Nephron (organoid): ENCODE results near the gene CNTNAP2.

Experiments
- H3K27ac Mint-ChIP-seq, 3 experiments: 2 replicates each; pipeline ENCODE4 v1.8.0; 2020; ENCODE audit warnings: mixed read lengths in 3 of 3, mild to moderate bottlenecking in 2 of 3, moderate library complexity in 1 of 3
- H3K27me3 Mint-ChIP-seq: 2 replicates; pipeline ENCODE4 v1.8.0; 2021; ENCODE audit warnings: low read depth, mild to moderate bottlenecking, moderate library complexity, mixed read lengths
- H3K36me3 Mint-ChIP-seq: 2 replicates; pipeline ENCODE4 v1.8.0; 2020; ENCODE audit warnings: low read depth, mixed read lengths
- H3K4me1 Mint-ChIP-seq: 2 replicates; pipeline ENCODE4 v1.8.0; 2020; ENCODE audit warnings: mixed read lengths
- H3K4me3 Mint-ChIP-seq, 3 experiments: 2 replicates each; pipeline ENCODE4 v1.8.0; 2020; ENCODE audit warnings: mild to moderate bottlenecking in 3 of 3, mixed read lengths in 3 of 3, moderate library complexity in 2 of 3
- H3K9me3 Mint-ChIP-seq: 2 replicates; pipeline ENCODE4 v1.8.0; 2020; ENCODE audit warnings: mixed read lengths
- TF ChIP-seq, protein P1 (sequence below), 3 experiments: fragments of 200-600 bp; sonication (generic); IDR thresholded peaks; one replicate each; pipeline ENCODE4 v1.5.0; 2021; ENCODE audit warnings: antibody characterized with exemption in 3 of 3; ENCODE audit not compliant: unreplicated experiment in 3 of 3

CNTNAP2 gene

DNA sequence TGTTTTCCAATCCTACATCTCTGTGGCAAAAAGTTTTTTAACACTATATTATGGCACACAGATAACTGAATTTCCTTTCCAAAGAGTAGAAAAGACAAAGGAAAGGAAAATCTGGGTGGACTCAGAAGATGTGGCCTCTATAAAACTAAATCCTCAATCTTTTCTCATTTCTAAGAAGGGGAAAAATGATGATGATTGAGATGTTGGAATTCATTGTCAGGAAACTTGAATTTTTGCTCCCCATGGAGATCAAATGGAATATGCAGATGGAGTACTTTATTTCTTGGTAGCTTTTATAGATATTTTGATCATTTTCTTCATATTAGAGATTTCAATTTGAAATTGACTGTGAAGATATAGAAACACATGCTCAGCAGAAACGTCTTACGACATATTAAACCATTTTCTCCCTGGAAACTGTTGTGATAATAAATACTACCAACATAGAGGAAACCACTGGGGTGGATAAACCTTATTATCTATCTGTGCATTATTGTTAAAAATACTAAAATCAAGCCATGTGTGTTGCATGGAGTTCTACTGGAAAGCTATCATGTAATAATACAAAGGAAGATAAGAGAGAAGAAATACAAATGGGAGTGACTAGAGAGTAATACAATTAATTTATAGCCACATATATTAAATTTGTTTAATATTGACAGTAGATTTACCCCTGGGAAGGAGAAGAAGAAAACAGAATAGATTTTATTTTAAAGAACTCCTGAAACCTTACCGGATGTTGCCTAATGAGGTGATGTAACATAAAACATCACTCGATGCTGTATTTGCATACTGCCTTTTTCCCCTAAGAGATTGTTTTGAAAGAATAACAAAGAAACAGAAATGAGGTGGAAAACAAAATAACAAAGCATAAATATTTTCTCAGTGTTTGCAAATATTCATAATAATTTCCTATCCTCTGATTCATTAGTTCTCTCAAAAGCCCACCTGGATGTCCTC, 1542.7 kb downstream of the CNTNAP2 start:
- no peaks in the 10 kb centered on the region for H3K9me3 Mint-ChIP-seq
- H3K27me3 Mint-ChIP-seq: no peaks in the 10 kb centered on the region
- TF ChIP-seq, protein P1, sequence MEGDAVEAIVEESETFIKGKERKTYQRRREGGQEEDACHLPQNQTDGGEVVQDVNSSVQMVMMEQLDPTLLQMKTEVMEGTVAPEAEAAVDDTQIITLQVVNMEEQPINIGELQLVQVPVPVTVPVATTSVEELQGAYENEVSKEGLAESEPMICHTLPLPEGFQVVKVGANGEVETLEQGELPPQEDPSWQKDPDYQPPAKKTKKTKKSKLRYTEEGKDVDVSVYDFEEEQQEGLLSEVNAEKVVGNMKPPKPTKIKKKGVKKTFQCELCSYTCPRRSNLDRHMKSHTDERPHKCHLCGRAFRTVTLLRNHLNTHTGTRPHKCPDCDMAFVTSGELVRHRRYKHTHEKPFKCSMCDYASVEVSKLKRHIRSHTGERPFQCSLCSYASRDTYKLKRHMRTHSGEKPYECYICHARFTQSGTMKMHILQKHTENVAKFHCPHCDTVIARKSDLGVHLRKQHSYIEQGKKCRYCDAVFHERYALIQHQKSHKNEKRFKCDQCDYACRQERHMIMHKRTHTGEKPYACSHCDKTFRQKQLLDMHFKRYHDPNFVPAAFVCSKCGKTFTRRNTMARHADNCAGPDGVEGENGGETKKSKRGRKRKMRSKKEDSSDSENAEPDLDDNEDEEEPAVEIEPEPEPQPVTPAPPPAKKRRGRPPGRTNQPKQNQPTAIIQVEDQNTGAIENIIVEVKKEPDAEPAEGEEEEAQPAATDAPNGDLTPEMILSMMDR (IDR thresholded peaks at IDR 0.05; ENCODE audit: unreplicated experiment in 3 of 3): no peak
- no peak overlapping the region for H3K4me3 Mint-ChIP-seq
- H3K27ac Mint-ChIP-seq: no peak overlapping the region
- no peaks in the 10 kb centered on the region for H3K4me1 Mint-ChIP-seq
- no peaks in the 10 kb centered on the region for H3K36me3 Mint-ChIP-seq

GRCh38 chr7:147664541-147664940, 1547.9 kb downstream of the CNTNAP2 start:
- TF ChIP-seq, protein P1 (IDR thresholded peaks at IDR 0.05; ENCODE audit: unreplicated experiment in 3 of 3): no peak
- H3K27ac Mint-ChIP-seq: no peak overlapping the region
- H3K27me3 Mint-ChIP-seq: no peaks in the 10 kb centered on the region
- H3K36me3 Mint-ChIP-seq: no peaks in the 10 kb centered on the region
- H3K9me3 Mint-ChIP-seq: no peaks in the 10 kb centered on the region
- no peak overlapping the region for H3K4me3 Mint-ChIP-seq
- H3K4me1 Mint-ChIP-seq: no peaks in the 10 kb centered on the region

GRCh38 chr7:147670759-147671158, 1554.2 kb downstream of the CNTNAP2 start:
- Mint-ChIP-seq H3K9me3 (no peaks in the 10 kb centered on the region), H3K27me3 (no peaks in the 10 kb centered on the region), H3K27ac (no peak overlapping the region), H3K4me3 (no peak overlapping the region), H3K4me1 (no peaks in the 10 kb centered on the region), H3K36me3 (no peaks in the 10 kb centered on the region)
- TF ChIP-seq, protein P1 (IDR thresholded peaks at IDR 0.05; ENCODE audit: unreplicated experiment in 3 of 3): no peak

- Mint-ChIP-seq H3K4me3 (no peak overlapping the region), H3K27ac (no peak overlapping the region)
Observed at GRCh38 chr7:147674705-147675104, 1558.1 kb downstream of the CNTNAP2 start.

DNA sequence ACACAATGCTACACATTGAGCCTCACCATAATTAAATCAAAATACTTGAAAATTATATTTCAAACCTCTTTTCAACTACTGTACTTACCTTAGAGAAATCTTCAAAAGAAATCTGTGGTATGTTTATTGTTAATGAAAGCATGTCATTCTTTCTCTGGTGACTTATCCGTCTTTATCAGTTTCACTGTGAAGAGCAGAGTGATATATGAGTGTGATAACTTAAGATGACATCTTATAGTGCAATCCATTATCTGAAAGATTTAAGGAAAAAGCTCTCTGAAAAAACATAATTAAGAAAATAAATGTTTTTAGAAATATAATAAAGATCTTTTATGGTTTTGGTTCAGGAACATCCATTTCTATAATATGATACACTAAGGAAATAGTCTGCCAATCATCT, 1562.3 kb downstream of the CNTNAP2 start:
- Mint-ChIP-seq H3K36me3 (no peaks in the 10 kb centered on the region), H3K27me3 (no peaks in the 10 kb centered on the region), H3K9me3 (no peaks in the 10 kb centered on the region), H3K27ac (no peak overlapping the region), H3K4me1 (no peaks in the 10 kb centered on the region), H3K4me3 (no peak overlapping the region)
- TF ChIP-seq, protein P1 (IDR thresholded peaks at IDR 0.05; ENCODE audit: unreplicated experiment in 3 of 3): no peak

More at GRCh38 chr7:147674705-147675104, 1558.1 kb downstream of the CNTNAP2 start:
- H3K36me3 Mint-ChIP-seq: no peaks in the 10 kb centered on the region
- TF ChIP-seq, protein P1 (IDR thresholded peaks at IDR 0.05; ENCODE audit: unreplicated experiment in 3 of 3): no peak
- no peaks in the 10 kb centered on the region for H3K9me3 Mint-ChIP-seq
- H3K27me3 Mint-ChIP-seq: no peaks in the 10 kb centered on the region
- H3K4me1 Mint-ChIP-seq: no peaks in the 10 kb centered on the region

GRCh38 chr7:147681530-147681929, 1564.9 kb downstream of the CNTNAP2 start:
- no peaks in the 10 kb centered on the region for H3K27me3 Mint-ChIP-seq
- TF ChIP-seq, protein P1 (IDR thresholded peaks at IDR 0.05; ENCODE audit: unreplicated experiment in 3 of 3): no peak
- H3K4me3 Mint-ChIP-seq: no peak overlapping the region
- no peaks in the 10 kb centered on the region for H3K9me3 Mint-ChIP-seq
- H3K36me3 Mint-ChIP-seq: no peaks in the 10 kb centered on the region
- H3K4me1 Mint-ChIP-seq: no peaks in the 10 kb centered on the region
- H3K27ac Mint-ChIP-seq: no peak overlapping the region
